Transverse colon (tissue), 4 donors: ENCODE results near the gene IFRD2.

ENCODE experiments used
- POLR2A ChIP-seq: fragments of 450-650 bp; IDR thresholded peaks from one replicate; pipeline ENCODE4 v1.6.1; 2016; ENCODE audit warnings: antibody characterized with exemption, mild to moderate bottlenecking, moderate library complexity
- POLR2AphosphoS5 ChIP-seq, 3 donors: sonication (generic); formaldehyde crosslinking; IDR thresholded peaks; one replicate each; pipeline ENCODE4 v1.6.1; 2016; ENCODE audit warnings: antibody characterized with exemption in 3 of 3
- TF ChIP-seq, protein P1 (sequence below), 5 experiments: fragments of 200-600 bp in 3 of 5; fragments of 450-650 bp in 2 of 5; sonication (generic) in 3 of 5; IDR thresholded peaks; 1 replicate in 2 of 5; 2 replicates in 3 of 5; pipeline ENCODE4 v1.5.1; 2016 to 2017; ENCODE audit warnings: antibody characterized with exemption in 5 of 5, inconsistent platforms in 3 of 5, mild to moderate bottlenecking in 2 of 5, moderate library complexity in 1 of 5

GRCh38 chr3:50304601-50305000, 12.4 kb upstream of the IFRD2 start:
- TF ChIP-seq, protein P1, sequence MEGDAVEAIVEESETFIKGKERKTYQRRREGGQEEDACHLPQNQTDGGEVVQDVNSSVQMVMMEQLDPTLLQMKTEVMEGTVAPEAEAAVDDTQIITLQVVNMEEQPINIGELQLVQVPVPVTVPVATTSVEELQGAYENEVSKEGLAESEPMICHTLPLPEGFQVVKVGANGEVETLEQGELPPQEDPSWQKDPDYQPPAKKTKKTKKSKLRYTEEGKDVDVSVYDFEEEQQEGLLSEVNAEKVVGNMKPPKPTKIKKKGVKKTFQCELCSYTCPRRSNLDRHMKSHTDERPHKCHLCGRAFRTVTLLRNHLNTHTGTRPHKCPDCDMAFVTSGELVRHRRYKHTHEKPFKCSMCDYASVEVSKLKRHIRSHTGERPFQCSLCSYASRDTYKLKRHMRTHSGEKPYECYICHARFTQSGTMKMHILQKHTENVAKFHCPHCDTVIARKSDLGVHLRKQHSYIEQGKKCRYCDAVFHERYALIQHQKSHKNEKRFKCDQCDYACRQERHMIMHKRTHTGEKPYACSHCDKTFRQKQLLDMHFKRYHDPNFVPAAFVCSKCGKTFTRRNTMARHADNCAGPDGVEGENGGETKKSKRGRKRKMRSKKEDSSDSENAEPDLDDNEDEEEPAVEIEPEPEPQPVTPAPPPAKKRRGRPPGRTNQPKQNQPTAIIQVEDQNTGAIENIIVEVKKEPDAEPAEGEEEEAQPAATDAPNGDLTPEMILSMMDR (IDR thresholded peaks at IDR 0.05), result no peak
- TF ChIP-seq POLR2AphosphoS5 (IDR thresholded peaks at IDR 0.05) (no peak), POLR2A (no peak)
